Measurements from ENCODE around the gene PRDM15.

GRCh38 chr21:41770901-41771624 is 108.1 kb downstream of the PRDM15 start:
- no peak for TF ChIP-seq POLR2AphosphoS5 (IDR thresholded peaks at IDR 0.05; ENCODE audit: low read depth, low read length)
- no peak for TF ChIP-seq TAF1 (IDR thresholded peaks at IDR 0.05; ENCODE audit: low read depth, low read length)

Measured in GM12891 (cell line).